ACHN (cell line): ENCODE results near the gene MED15.
"Not testable (repeated sequence)": the region's sequence is repeated elsewhere in the genome, so short reads cannot be mapped to it uniquely, and the experiment has no call there.

ENCODE experiments used
- DNase-seq: peaks from one replicate; pipeline ENCODE4 v3.0.0-alpha.2; 2015
- in situ Hi-C: cut with HindIII; loops from 2 replicates; pipeline ENCODE4 v1.10.0; 2017; ENCODE audit warnings: low sequenced_read_pairs, low pct_ligation_motif_present, low pct_unique_long_range_greater_than_20kb

Gene MED15

DNA sequence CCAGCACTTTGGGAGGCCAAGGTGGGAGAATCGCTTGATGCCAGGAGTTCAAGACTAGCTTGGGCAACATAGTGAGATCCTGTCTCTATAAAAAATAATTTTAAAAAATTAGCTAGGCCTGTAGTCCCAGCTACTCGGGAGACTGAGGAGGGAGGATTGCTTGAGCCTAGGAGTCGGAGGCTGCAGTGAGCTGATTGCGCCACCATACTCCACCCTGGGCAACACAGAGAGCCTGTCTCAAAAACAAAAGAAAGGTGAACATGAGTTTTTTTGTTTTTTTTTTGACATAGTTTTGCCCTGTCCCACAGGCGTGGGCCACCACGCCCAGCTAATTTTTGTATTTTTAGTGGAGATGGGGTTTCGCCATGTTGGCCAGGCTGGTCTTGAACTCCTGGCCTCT, 17.6 kb downstream of the MED15 start:
- no peak for DNase-seq
- in situ Hi-C loops: no loop called here

DNA sequence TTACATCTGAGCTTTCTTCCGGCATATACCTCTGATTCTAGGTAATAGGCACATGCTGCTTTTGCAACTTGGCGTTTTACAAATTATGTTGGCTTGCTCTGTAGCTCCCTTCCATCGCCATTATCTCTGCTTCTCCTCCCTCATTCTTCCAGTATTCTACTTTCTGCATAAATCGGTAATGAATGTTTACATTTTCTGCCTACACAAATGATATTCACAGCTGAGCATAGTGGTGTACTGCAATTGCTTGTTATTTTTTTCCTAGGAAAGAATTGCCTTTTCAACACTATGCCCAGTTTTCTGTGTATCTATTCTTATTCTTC, 18.9 kb downstream of the MED15 start:
- no peak for DNase-seq
- in situ Hi-C loops: no loop called here

- DNase-seq: peak; percentile 80
- in situ Hi-C loops: no loop called here
Observed at GRCh38 chr22:20526628-20527355, 19.4 kb downstream of the MED15 start.

GRCh38 chr22:20528405-20528978, 21.1 kb downstream of the MED15 start:
- in situ Hi-C loops: no loop called here
- no peak for DNase-seq

GRCh38 chr22:20530368-20531153, 23.2 kb downstream of the MED15 start:
- in situ Hi-C loops: no loop called here
- peak; percentile 85 for DNase-seq

DNA sequence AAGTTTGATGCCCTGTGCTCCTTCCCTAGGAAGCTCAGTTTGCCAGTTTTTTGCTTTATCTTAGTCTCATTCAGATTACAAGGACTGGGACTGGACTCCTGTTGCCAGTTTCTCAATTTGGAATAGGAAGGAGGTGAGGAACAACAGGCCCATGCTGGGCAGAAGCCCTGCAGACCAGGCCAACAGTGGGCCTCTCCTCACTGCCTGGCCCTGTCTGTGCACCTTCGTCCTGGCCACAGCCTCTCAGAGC, 23.7 kb downstream of the MED15 start:
- in situ Hi-C loops: no loop called here
- no peak for DNase-seq

DNA sequence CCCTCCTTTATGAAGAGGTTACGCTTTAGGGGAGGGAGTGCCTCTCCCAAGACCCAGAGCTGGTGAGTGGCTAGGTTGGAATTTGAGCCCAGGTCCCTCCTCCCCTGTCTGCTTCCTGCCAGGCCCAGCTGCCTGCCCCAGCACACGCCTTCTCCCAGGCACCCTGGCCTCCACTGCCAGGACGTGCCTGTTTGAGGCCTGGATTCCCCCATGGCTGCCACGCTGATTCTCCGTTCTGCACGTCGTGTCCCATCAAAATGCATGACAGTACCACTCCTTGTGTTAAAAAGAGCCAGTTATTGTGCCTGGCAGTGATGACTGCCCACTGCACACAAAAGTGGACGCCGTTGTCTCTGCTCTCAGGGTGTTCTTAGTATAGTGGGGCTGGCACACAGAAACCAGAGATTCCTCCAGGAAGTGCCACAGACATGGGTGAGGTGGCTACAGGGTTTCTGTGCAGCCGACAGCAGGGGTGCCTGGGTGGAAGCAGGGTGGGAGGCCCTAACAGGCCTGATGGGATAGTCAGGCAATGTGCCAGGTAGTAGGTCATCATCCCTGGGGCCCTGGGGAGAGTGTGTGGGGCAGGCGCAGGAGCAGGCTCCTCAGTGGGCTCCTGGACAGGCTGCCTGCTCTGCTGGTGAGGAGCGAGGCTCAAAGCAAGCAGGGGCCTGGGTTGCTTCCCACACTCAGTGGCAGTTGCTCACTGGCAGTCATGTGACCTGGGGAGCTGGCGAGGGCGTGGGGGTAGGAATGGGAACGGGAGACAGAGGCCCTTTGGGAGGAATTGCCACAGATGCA, 24.2 kb downstream of the MED15 start:
- in situ Hi-C loops: no loop called here
- DNase-seq: peak; percentile 91

DNA sequence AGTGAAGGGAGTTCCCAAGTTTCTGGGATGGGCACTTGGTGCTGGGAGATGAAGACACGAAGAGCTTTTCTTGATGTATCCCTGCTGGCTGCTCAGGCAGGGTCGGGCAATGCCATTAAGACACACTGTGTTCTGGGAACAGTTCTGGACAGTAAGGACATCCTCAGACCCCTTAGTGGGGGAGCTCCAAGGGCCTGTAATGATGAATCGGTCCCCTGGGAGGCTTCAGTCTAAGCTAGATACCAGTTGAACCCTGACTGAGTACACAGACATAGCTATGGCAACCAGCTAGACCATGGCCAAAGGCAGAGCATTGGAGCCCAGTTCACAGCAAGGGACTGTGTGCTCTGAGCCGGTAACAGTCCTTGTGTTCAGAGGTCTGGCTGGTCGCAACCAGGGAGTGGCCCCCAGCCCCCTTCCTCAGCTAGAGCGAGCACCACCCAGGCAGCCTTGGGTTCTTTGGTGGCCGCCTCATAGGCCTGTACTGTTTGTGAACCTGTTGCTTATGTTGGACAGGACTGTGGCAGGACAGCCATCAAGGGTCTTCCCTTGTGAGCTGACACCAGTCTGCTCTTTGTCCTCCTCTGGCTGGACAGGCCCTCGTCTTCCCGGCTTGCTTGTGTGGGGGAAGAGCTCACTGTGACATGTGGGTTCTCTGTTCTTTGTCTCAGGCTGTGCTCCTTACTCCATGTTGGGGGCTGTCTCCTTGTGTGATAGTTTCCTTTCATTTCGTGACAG, 25.0 kb downstream of the MED15 start:
- in situ Hi-C loops: no loop called here
- no peak for DNase-seq

DNA sequence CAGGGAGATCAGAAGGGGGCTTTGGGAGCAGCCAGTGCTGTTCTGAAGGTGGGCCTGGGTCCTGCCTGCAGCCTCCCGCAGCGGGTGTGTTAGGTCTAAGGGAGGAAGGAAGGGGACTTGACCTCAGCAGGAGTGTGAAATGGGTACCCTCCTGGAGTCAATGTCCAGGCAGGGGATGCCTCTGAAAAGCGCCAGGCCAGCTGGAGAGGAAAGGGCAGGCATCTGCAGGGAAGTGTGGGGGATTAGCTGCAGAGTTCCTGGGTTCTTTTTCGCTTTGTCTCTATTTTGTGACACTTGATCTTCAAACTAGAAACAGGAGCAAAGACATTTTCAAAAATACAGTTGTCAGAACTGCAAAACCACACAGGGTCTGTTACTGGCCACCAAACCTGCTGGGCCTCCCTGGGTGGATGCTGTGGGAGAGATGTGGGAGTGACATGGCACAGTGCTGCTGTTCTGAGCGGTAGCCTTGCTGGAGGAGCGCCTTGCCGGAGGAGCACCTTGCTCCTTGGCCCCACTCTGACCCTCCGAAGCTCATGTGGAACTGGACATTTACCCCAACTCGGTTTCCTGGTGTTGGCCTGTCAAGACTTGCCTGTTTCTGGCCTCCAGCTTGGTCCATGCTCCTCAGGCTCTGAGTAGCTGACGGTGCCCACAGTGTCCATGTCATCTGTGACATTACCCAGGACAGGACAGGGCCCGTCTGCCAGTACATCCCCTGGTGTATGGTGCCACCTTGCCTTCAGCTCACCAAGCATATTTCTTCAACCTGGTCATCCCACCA, 25.9 kb downstream of the MED15 start:
- DNase-seq: no peak
- in situ Hi-C loops: no loop called here

DNA sequence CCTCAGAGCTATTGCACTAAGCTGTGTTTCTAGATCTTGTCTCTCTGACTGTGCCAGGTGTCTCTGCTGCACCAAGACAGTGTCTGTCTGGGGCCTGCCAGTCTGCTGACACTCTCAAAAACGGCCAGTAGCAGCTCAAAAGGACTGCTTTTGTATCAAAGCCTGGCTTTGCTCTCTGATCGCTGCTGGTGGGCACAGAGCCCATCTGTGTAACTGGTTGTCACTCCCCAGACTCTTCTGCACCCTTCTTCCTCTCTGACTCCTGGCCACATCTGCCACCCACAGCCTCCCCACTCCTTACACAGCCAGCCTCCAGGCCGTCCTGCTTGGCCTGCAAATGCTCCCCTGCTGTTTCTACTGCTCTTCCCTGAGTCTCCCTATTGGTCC, 26.5 kb downstream of the MED15 start:
- in situ Hi-C loops: no loop called here
- DNase-seq: no peak

DNA sequence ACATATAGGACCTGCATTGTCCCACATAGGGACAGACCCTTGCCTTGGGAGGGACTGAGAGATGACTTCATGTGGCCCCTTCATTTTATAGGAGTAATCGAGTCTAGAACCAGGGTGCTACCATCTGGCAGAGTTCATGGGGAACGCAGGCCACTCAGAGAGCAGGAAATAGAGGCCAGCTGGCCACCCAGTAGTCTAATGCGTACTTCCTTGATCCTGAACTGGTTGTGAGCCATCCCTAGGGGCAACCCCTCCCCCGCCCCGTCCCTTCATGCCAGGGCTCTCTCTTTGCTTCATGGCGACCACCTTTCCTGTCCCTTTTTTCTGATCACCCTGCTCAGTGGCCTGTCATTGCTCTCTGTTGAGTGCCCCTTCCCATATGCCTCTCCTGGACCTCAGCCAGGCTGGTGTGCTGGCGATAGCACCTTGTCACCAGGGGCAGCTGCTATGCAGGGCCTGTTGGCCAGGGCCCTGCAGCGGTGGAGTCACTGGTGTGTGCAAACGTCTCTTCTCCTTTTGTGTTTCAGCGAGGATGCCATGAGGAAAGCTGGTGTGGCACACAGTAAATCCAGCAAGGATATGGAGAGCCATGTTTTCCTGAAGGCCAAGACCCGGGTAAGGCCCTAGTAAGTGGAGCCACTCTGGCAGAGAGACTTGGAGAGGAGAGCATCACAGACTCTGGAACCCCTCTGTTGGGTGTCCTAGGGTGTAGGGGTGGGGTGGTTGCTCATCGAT, 29.3 kb downstream of the MED15 start:
- DNase-seq: no peak
- in situ Hi-C loops: no loop called here

- no peak for DNase-seq
Observed at GRCh38 chr22:20537325-20537756, 29.9 kb downstream of the MED15 start.

GRCh38 chr22:20537983-20538382, 30.6 kb downstream of the MED15 start:
- in situ Hi-C loops: no loop called here
- DNase-seq: no peak

More at GRCh38 chr22:20537325-20537756, 29.9 kb downstream of the MED15 start:
- in situ Hi-C loops: no loop called here

- DNase-seq, in situ Hi-C loops: not testable (repeated sequence)
Observed at GRCh38 chr22:20538875-20539274, 31.5 kb downstream of the MED15 start.

GRCh38 chr22:20542055-20542454, 34.6 kb downstream of the MED15 start:
- no peak for DNase-seq
- in situ Hi-C loops: no loop called here

DNA sequence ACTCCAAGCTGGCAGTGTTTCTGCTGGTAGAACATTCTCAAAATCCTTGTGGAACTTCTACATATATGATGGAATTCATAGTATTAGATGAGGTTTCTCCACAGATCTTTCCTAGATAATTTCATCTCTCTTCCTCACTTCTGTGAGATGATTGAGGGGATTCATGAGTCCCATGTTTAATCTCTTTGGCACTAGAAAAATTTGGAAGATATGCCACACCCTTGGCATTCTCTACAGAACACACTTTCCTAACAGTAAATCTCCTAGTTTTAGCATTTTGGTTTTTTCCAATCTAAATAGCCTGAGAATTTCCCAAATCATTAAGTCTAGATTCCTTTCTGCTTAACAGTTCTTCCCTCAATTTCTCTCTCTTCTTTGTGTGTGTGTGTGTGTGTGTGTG, 35.3 kb downstream of the MED15 start:
- DNase-seq: no peak
- in situ Hi-C loops: no loop called here

DNA sequence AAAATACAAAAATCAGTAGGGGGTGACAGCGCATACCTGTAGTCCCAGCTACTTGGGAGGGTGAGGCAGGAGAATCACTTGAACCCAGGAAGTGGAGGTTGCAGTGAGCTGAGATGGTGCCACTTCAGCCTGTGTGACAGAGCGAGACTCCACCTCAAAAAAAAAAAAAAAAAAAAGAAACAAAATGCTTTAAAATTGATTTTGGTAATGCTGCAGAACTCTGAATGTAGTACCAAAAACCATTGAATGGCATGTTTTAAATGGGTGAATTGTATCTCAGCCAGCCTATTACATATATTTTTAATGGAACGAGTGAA, 37.9 kb downstream of the MED15 start:
- DNase-seq, in situ Hi-C loops: not testable (repeated sequence)
